ENCODE data around the gene ABCC8. TPM values are rescaled to one million over a fixed set of nuclear protein-coding genes. Genes with fewer than 3 reads are reported as not detected.

Gene ABCC8
- total RNA-seq, 1 donor from 2014 or later = 4.9 TPM

- no peak for TF ChIP-seq CTCF (IDR thresholded peaks at IDR 0.05)
- no peak for ATAC-seq
- intact Hi-C loops (cut with DNase I) = no loop called here
Observed at GRCh38 chr11:17414992-17415391, 61.7 kb downstream of the ABCC8 start.

GRCh38 chr11:17414317-17414737 lies 62.3 kb downstream of the ABCC8 start:
- H3K9me3 ChIP-seq = no peaks in the 10 kb centered on the region
- H3K27me3 ChIP-seq (ENCODE audit: low read depth) = peaks cover 5% of the 10 kb centered on the region
- ATAC-seq = peak in 1 of 2 donors; percentile 21
- no peak overlapping the region for H3K4me3 ChIP-seq
- H3K36me3 ChIP-seq = no peaks in the 10 kb centered on the region
- no peaks in the 10 kb centered on the region for H3K4me1 ChIP-seq
- DNase-seq = peak; percentile 25
- TF ChIP-seq CTCF (IDR thresholded peaks at IDR 0.05) = no peak
- no peak overlapping the region for H3K27ac ChIP-seq
- intact Hi-C loops (cut with DNase I) = no loop called here

More at GRCh38 chr11:17414992-17415391, 61.7 kb downstream of the ABCC8 start:
- Histone ChIP-seq H3K27me3 (ENCODE audit: low read depth) (peaks cover 5% of the 10 kb centered on the region), H3K36me3 (no peaks in the 10 kb centered on the region), H3K27ac (no peak overlapping the region), H3K4me3 (no peak overlapping the region), H3K9me3 (no peaks in the 10 kb centered on the region), H3K4me1 (no peaks in the 10 kb centered on the region)
- DNase-seq = peak; percentile 19

DNA sequence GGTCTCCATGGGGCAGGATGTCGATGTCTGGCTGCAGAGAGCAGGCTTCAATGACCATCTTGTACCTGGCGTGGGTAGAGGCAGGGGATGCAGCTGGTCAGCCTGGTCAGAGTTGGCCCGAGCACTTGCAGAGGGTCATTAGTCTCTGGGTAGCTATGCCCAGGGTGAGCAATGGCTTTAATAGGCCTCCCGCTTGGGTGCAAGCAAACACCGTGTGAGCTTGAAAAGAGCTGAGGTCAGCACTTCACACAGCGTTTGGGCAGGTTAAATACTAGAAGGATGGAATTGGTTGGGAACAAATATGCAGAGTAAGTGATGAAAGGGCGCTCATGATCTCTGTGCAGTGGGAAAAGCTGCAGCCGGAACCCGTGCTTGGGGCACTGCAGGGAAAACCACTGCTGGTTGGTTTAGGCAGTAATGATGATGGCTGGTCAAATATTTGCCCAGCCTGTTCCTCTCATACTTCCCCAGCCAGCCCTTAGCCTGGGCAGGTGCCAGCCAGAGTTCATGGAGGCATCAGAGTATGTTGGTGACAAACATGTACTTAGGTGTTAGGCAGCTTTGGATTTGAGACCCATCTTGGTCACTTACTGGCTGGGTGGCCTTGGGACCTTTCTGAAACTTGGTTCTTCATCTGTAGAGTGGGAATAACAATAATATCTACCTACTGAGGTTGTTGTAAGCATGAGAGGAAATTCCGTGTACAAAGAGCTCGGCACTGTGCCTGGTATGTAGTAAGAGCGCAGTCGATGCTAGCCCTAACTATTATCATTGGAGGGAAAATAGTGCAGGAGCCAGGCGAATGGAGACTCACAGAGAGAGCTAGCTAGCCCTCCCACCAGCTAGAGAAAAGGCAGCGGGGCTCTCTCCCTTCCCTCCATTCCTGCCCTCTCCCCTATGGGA lies 63.0 kb downstream of the ABCC8 start:
- H3K9me3 ChIP-seq = no peaks in the 10 kb centered on the region
- no peaks in the 10 kb centered on the region for H3K4me1 ChIP-seq
- H3K36me3 ChIP-seq = no peaks in the 10 kb centered on the region
- no peak overlapping the region for H3K27ac ChIP-seq
- H3K4me3 ChIP-seq = no peak overlapping the region
- peaks cover 5% of the 10 kb centered on the region for H3K27me3 ChIP-seq (ENCODE audit: low read depth)
- intact Hi-C loops (cut with DNase I) = no loop called here
- no peak for TF ChIP-seq CTCF (IDR thresholded peaks at IDR 0.05)
- peak; percentile 81 for DNase-seq
- ATAC-seq = peak; percentile 85 to 90

- H3K4me3 ChIP-seq = no peak overlapping the region
- DNase-seq (peak; percentile 12), ATAC-seq (no peak)
- no peaks in the 10 kb centered on the region for H3K9me3 ChIP-seq
- H3K27ac ChIP-seq = no peak overlapping the region
- H3K27me3 ChIP-seq (ENCODE audit: low read depth) = no peaks in the 10 kb centered on the region
- no peaks in the 10 kb centered on the region for H3K4me1 ChIP-seq
- intact Hi-C loops (cut with DNase I) = no loop called here
- H3K36me3 ChIP-seq = no peaks in the 10 kb centered on the region
- no peak for TF ChIP-seq CTCF (IDR thresholded peaks at IDR 0.05)
Observed at GRCh38 chr11:17412488-17413180, 64.0 kb downstream of the ABCC8 start.

- intact Hi-C loops (cut with DNase I) = no loop called here
- no peak for ATAC-seq
Observed at GRCh38 chr11:17411418-17411817, 65.2 kb downstream of the ABCC8 start.

More at GRCh38 chr11:17411418-17411817, 65.2 kb downstream of the ABCC8 start:
- Histone ChIP-seq H3K27ac (no peak overlapping the region), H3K27me3 (ENCODE audit: low read depth) (no peaks in the 10 kb centered on the region), H3K36me3 (no peaks in the 10 kb centered on the region), H3K4me1 (peaks cover 6% of the 10 kb centered on the region), H3K9me3 (no peaks in the 10 kb centered on the region), H3K4me3 (no peak overlapping the region)
- peak; percentile 1 for DNase-seq
- no peak for TF ChIP-seq CTCF (IDR thresholded peaks at IDR 0.05)
